ENCODE results near the gene VIT.
"Not testable (repeated sequence)": the region's sequence is repeated elsewhere in the genome, so short reads cannot be mapped to it uniquely, and the experiment has no call there.

The VIT gene

GRCh38 chr2:36824273-36824672 lies 127.8 kb downstream of the VIT start:
- Histone ChIP-seq H3K9ac (ENCODE audit: low read length) (no peak overlapping the region), H3K27ac (ENCODE audit: low read depth, low read length) (no peak overlapping the region), H2AFZ (ENCODE audit: low read depth, low read length, severe bottlenecking) (no peak overlapping the region), H3F3A (ENCODE audit: insufficient read depth) (no peaks in the 10 kb centered on the region), H4K20me1 (ENCODE audit: low read depth, low read length) (no peaks in the 10 kb centered on the region), H3K36me3 (ENCODE audit: low read length) (no peaks in the 10 kb centered on the region), H3K9me3 (ENCODE audit: insufficient read depth, low read length) (no peaks in the 10 kb centered on the region), H3K79me2 (ENCODE audit: insufficient read depth, low read length) (no peaks in the 10 kb centered on the region), H3K4me3 (ENCODE audit: insufficient read depth, low read length, poor library complexity, severe bottlenecking) (no peak overlapping the region), H3K4me2 (ENCODE audit: low read depth, low read length, poor library complexity, severe bottlenecking) (no peak overlapping the region), H3K9me2 (replicated peaks; ENCODE audit: insufficient read depth, low read length) (no peaks in the 10 kb centered on the region), H3K27me3 (ENCODE audit: low read length) (no peaks in the 10 kb centered on the region)
- TF ChIP-seq EZH2phosphoT487 (conservative IDR thresholded peaks at IDR 0.05; ENCODE audit: low read length) (no peak), CTCF (IDR thresholded peaks at IDR 0.05; ENCODE audit: insufficient read depth, low read length, poor library complexity, severe bottlenecking) (no peak)

- H3K9ac ChIP-seq (ENCODE audit: low read length); H3K79me2 ChIP-seq (ENCODE audit: insufficient read depth, low read length); H3K9me2 ChIP-seq (replicated peaks; ENCODE audit: insufficient read depth, low read length); H3F3A ChIP-seq (ENCODE audit: insufficient read depth); H3K4me2 ChIP-seq (ENCODE audit: low read depth, low read length, poor library complexity, severe bottlenecking); H3K9me3 ChIP-seq (ENCODE audit: insufficient read depth, low read length); H3K4me3 ChIP-seq (ENCODE audit: insufficient read depth, low read length, poor library complexity, severe bottlenecking); H2AFZ ChIP-seq (ENCODE audit: low read depth, low read length, severe bottlenecking); H4K20me1 ChIP-seq (ENCODE audit: low read depth, low read length); H3K27ac ChIP-seq (ENCODE audit: low read depth, low read length); H3K36me3 ChIP-seq (ENCODE audit: low read length); H3K27me3 ChIP-seq (ENCODE audit: low read length): not testable (repeated sequence)
Measured at GRCh38 chr2:36824683-36825082, 128.2 kb downstream of the VIT start.

GRCh38 chr2:36831185-36831584 lies 134.7 kb downstream of the VIT start:
- H3K27ac ChIP-seq (ENCODE audit: low read depth, low read length), result no peak overlapping the region
- H3F3A ChIP-seq (ENCODE audit: insufficient read depth), result no peaks in the 10 kb centered on the region
- no peaks in the 10 kb centered on the region for H4K20me1 ChIP-seq (ENCODE audit: low read depth, low read length)
- H2AFZ ChIP-seq (ENCODE audit: low read depth, low read length, severe bottlenecking), result no peak overlapping the region
- H3K9me2 ChIP-seq (replicated peaks; ENCODE audit: insufficient read depth, low read length), result no peaks in the 10 kb centered on the region
- H3K4me3 ChIP-seq (ENCODE audit: insufficient read depth, low read length, poor library complexity, severe bottlenecking), result no peak overlapping the region
- H3K9ac ChIP-seq (ENCODE audit: low read length), result no peak overlapping the region
- no peaks in the 10 kb centered on the region for H3K36me3 ChIP-seq (ENCODE audit: low read length)
- no peaks in the 10 kb centered on the region for H3K27me3 ChIP-seq (ENCODE audit: low read length)
- H3K79me2 ChIP-seq (ENCODE audit: insufficient read depth, low read length), result no peaks in the 10 kb centered on the region
- H3K4me2 ChIP-seq (ENCODE audit: low read depth, low read length, poor library complexity, severe bottlenecking), result no peak overlapping the region
- no peak for TF ChIP-seq CTCF (IDR thresholded peaks at IDR 0.05; ENCODE audit: insufficient read depth, low read length, poor library complexity, severe bottlenecking)
- TF ChIP-seq EZH2phosphoT487 (conservative IDR thresholded peaks at IDR 0.05; ENCODE audit: low read length), result no peak
- no peaks in the 10 kb centered on the region for H3K9me3 ChIP-seq (ENCODE audit: insufficient read depth, low read length)

GRCh38 chr2:36834203-36834602 lies 137.7 kb downstream of the VIT start:
- H3K9ac ChIP-seq (ENCODE audit: low read length), result no peak overlapping the region
- H3K79me2 ChIP-seq (ENCODE audit: insufficient read depth, low read length), result no peaks in the 10 kb centered on the region
- H3K36me3 ChIP-seq (ENCODE audit: low read length), result no peaks in the 10 kb centered on the region
- H3K4me2 ChIP-seq (ENCODE audit: low read depth, low read length, poor library complexity, severe bottlenecking), result no peak overlapping the region
- no peak overlapping the region for H3K4me3 ChIP-seq (ENCODE audit: insufficient read depth, low read length, poor library complexity, severe bottlenecking)
- H4K20me1 ChIP-seq (ENCODE audit: low read depth, low read length), result no peaks in the 10 kb centered on the region
- no peaks in the 10 kb centered on the region for H3K9me2 ChIP-seq (replicated peaks; ENCODE audit: insufficient read depth, low read length)
- H3K9me3 ChIP-seq (ENCODE audit: insufficient read depth, low read length), result no peaks in the 10 kb centered on the region
- no peaks in the 10 kb centered on the region for H3F3A ChIP-seq (ENCODE audit: insufficient read depth)
- H2AFZ ChIP-seq (ENCODE audit: low read depth, low read length, severe bottlenecking), result no peak overlapping the region
- H3K27me3 ChIP-seq (ENCODE audit: low read length), result no peaks in the 10 kb centered on the region
- no peak for TF ChIP-seq CTCF (IDR thresholded peaks at IDR 0.05; ENCODE audit: insufficient read depth, low read length, poor library complexity, severe bottlenecking)
- no peak for TF ChIP-seq EZH2phosphoT487 (conservative IDR thresholded peaks at IDR 0.05; ENCODE audit: low read length)
- H3K27ac ChIP-seq (ENCODE audit: low read depth, low read length), result no peak overlapping the region

Measured in SU-DHL-6 (cell line).